Glutamatergic neuron (in vitro differentiated cells): ENCODE data around the gene SIGLEC5. TPM values are rescaled to one million over a fixed set of nuclear protein-coding genes. Genes with fewer than 3 reads are reported as not detected.

Experiments
- DNase-seq: peaks from one replicate; pipeline ENCODE4 v3.0.0; 2022
- H3K27ac Mint-ChIP-seq: one replicate; pipeline ENCODE4 v1.8.0; 2020; ENCODE audit warnings: mild to moderate bottlenecking, mixed read lengths, inconsistent platforms; ENCODE audit not compliant: unreplicated experiment
- H3K27me3 Mint-ChIP-seq: one replicate; pipeline ENCODE4 v1.8.0; 2020; ENCODE audit warnings: mild to moderate bottlenecking, moderate library complexity, mixed read lengths, inconsistent platforms; ENCODE audit not compliant: unreplicated experiment
- H3K36me3 Mint-ChIP-seq: one replicate; pipeline ENCODE4 v1.8.0; 2020; ENCODE audit warnings: mild to moderate bottlenecking, mixed read lengths, inconsistent platforms; ENCODE audit not compliant: unreplicated experiment
- H3K4me1 Mint-ChIP-seq: one replicate; pipeline ENCODE4 v1.8.0; 2020; ENCODE audit warnings: mild to moderate bottlenecking, low read depth, mixed read lengths, inconsistent platforms; ENCODE audit not compliant: unreplicated experiment
- H3K4me3 Mint-ChIP-seq: one replicate; pipeline ENCODE4 v1.8.0; 2020; ENCODE audit warnings: mild to moderate bottlenecking, mixed read lengths, inconsistent platforms; ENCODE audit not compliant: unreplicated experiment
- H3K9me3 Mint-ChIP-seq: one replicate; pipeline ENCODE4 v1.8.0; 2020; ENCODE audit warnings: mild to moderate bottlenecking, moderate library complexity, mixed read lengths, inconsistent platforms; ENCODE audit not compliant: unreplicated experiment
- total RNA-seq: library from RNA; stranded (reverse); fragmentation: NEBNext Ultra II Directional; extraction: Animal tissue kit (Norgen Biotek cat#: 25700); gene quantifications from one replicate; pipeline ENCODE4 v1.2.1, GENCODE V29; 2021; ENCODE audit not compliant: unreplicated experiment
- TF ChIP-seq, protein P1 (sequence below): fragments of 200-600 bp; sonication (generic); IDR thresholded peaks from one replicate; pipeline ENCODE4 v1.5.0; 2021; ENCODE audit not compliant: partially characterized antibody, unreplicated experiment

SIGLEC5 gene
- total RNA-seq, 1 donor from 2014 or later: not detected

DNA sequence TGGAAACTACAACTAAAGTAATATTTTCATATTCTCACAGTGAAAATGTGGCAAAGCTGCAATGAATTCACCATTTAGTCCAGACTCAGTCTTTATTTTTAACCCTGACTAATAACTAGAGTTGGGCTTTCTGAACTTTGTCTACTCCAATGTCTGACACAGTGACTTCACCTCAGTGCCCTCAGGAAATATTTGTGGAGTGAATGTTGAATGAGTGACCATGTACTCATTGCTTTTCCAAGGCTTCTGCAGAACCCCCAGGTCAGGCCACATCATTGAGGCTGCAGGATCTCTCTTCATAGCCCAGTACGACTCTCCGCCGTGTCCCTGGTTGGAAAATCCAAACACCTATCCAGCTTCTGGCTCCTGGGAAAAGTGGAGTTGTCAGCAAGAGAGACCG, 57.3 kb downstream of the SIGLEC5 start:
- H3K27ac Mint-ChIP-seq: no peak overlapping the region
- DNase-seq: no peak
- TF ChIP-seq, protein P1, sequence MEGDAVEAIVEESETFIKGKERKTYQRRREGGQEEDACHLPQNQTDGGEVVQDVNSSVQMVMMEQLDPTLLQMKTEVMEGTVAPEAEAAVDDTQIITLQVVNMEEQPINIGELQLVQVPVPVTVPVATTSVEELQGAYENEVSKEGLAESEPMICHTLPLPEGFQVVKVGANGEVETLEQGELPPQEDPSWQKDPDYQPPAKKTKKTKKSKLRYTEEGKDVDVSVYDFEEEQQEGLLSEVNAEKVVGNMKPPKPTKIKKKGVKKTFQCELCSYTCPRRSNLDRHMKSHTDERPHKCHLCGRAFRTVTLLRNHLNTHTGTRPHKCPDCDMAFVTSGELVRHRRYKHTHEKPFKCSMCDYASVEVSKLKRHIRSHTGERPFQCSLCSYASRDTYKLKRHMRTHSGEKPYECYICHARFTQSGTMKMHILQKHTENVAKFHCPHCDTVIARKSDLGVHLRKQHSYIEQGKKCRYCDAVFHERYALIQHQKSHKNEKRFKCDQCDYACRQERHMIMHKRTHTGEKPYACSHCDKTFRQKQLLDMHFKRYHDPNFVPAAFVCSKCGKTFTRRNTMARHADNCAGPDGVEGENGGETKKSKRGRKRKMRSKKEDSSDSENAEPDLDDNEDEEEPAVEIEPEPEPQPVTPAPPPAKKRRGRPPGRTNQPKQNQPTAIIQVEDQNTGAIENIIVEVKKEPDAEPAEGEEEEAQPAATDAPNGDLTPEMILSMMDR: no peak
- H3K9me3 Mint-ChIP-seq: no peaks in the 10 kb centered on the region
- H3K27me3 Mint-ChIP-seq: peaks cover 3% of the 10 kb centered on the region
- H3K4me1 Mint-ChIP-seq: peaks cover 10% of the 10 kb centered on the region
- no peaks in the 10 kb centered on the region for H3K36me3 Mint-ChIP-seq
- no peak overlapping the region for H3K4me3 Mint-ChIP-seq

DNA sequence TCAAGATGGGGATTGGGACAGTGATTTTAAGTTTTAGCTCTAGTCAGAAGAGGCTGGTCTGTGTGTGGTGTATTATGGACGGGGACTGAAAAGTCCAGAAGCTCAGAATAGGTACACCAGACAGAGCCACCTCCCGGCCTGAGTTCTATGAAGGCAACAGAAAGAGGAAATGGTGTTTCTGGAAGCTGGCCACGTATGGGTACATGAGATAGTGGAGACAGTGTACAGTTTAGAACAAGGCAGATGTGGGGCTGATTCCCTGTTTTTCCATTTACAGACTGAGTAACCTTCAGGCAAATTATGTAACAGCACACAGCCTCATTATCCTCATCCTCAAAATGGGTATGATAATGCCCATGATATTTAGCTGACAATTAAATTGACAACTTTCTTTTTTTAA, 57.8 kb downstream of the SIGLEC5 start:
- Mint-ChIP-seq H3K27ac (no peak overlapping the region), H3K4me3 (peak overlapping the region; percentile 98), H3K36me3 (no peaks in the 10 kb centered on the region), H3K4me1 (peaks cover 10% of the 10 kb centered on the region), H3K27me3 (peaks cover 3% of the 10 kb centered on the region), H3K9me3 (no peaks in the 10 kb centered on the region)
- DNase-seq: no peak
- TF ChIP-seq, protein P1: no peak

DNA sequence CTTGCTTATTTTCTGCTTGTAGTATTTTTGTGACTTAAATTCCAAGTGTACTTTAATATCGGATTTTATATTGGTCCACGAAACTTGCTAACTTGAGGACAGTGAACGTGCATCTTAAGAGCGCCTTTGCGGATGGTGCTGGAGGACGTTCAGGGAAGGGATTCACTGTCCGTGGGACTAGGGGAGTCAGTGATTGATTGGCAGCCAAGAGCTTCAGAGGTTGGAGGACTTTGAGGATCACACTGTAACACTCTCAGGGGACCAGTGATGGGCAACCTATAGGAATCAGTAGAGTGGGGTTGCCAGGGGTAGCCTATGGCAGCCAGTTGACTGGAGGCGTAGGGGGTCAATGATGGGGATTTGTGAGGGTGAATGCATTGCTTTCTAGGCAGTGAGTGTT, 58.6 kb downstream of the SIGLEC5 start:
- peak overlapping the region; percentile 88 for H3K27ac Mint-ChIP-seq
- H3K27me3 Mint-ChIP-seq: peaks cover 3% of the 10 kb centered on the region
- H3K4me3 Mint-ChIP-seq: peak overlapping the region; percentile 98
- peaks cover 10% of the 10 kb centered on the region for H3K4me1 Mint-ChIP-seq
- no peaks in the 10 kb centered on the region for H3K9me3 Mint-ChIP-seq
- TF ChIP-seq, protein P1: no peak
- no peaks in the 10 kb centered on the region for H3K36me3 Mint-ChIP-seq
- DNase-seq: no peak

DNA sequence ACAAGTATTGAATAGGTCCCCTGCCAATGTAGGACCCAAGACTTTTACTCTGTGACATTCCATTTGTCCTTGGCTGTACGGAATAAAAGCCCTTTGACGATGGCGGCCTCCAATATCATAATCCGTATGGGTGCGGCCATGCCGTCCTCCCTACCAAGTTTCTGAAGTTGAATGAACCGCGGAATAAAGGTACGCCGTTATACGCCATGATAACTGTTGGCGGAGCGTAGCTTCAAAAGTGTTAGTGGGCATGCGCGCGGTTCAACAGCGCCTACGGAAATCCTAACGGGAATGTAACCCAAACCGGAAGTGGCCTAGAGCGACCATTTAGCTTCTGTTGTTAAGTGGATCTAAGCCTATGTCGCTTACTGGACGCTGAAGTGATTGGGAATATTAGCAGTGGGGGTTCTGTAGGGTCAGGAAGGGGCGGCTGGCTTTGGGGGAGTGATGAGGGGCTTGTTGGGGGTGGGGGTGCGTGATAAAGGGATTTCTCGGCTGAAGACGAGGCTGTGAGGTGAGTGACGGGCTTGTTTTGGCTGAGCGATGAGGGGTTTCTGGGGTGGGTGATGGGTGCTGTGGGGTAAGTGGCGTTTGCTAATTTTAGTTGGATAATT, 59.1 kb downstream of the SIGLEC5 start, which contains the start of gene ZNF175:
TSS of gene ZNF175 (plus strand) at position 322 of the 614 bp plus-strand sequence. CDS start 2,047 bp downstream, outside the sequence.
- Mint-ChIP-seq H3K4me3 (peak within 1 kb of the TSS; percentile 98), H3K4me1 (peaks cover 10% of the 10 kb centered on the region), H3K27me3 (peaks cover 5% of the 10 kb centered on the region), H3K27ac (peak within 1 kb of the TSS; percentile 88), H3K36me3 (no peaks in the 10 kb centered on the region), H3K9me3 (no peaks in the 10 kb centered on the region)
- peak; percentile 92 for DNase-seq
- TF ChIP-seq, protein P1: no peak

DNA sequence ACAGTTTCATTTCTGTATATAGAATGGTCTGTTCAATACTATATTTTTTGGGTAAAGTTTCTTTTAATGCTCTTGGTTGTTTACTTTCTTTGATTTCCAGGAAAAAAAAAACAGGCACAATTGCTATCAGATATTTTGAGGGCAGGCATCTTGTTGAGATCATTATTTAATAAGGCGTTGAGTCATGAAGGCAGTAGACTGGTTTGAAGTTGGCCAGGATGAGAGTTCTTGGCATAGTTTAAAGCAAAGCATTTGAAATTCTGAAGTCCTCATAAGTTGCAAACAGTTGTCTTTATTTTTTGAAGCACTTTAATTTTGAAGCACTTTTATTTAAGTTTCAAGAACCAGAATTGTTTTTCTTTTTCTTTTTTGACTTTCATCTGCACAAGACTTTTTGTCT, 61.7 kb downstream of the SIGLEC5 start:
- TF ChIP-seq, protein P1: no peak
- H3K27me3 Mint-ChIP-seq: peaks cover 5% of the 10 kb centered on the region

More for the DNA sequence above, 61.7 kb downstream of the SIGLEC5 start:
- H3K4me1 Mint-ChIP-seq: peaks cover 10% of the 10 kb centered on the region
- DNase-seq: no peak
- H3K36me3 Mint-ChIP-seq: no peaks in the 10 kb centered on the region
- H3K4me3 Mint-ChIP-seq: no peak overlapping the region
- H3K27ac Mint-ChIP-seq: no peak overlapping the region
- no peaks in the 10 kb centered on the region for H3K9me3 Mint-ChIP-seq
